HEK293T (cell line): ENCODE measurements around the gene ITPRID1.

Experiments used
- CTCF ChIA-PET: fragments of 350-600 bp; formaldehyde crosslinking; extraction: SDS; loops from one replicate; lab custom pipeline; 2021; ENCODE audit warnings: antibody characterized with exemption, inconsistent platforms; lab: Yijun Ruan, JAX
- POLR2A ChIA-PET: fragments of 350-600 bp; formaldehyde crosslinking; extraction: SDS; loops from one replicate; lab custom pipeline; 2020; ENCODE audit warnings: antibody characterized with exemption, inconsistent platforms; lab: Yijun Ruan, JAX
- DNase-seq: peaks from one replicate; pipeline ENCODE4 v3.0.0; 2012; ENCODE audit warnings: mixed read lengths; ENCODE audit errors: extremely low spot score
- ARNT ChIP-seq: fragments of 450-650 bp; IDR thresholded peaks from 2 replicates; pipeline ENCODE4 v1.6.1; 2017; ENCODE audit warnings: mild to moderate bottlenecking
- BHLHE40 ChIP-seq: fragments of 450-650 bp; IDR thresholded peaks from 2 replicates; pipeline ENCODE4 v1.6.1; 2016; ENCODE audit warnings: mild to moderate bottlenecking, moderate library complexity, borderline replicate concordance
- CTBP1 ChIP-seq: fragments of 450-650 bp; IDR thresholded peaks from 2 replicates; pipeline ENCODE4 v1.6.1; 2016; ENCODE audit warnings: borderline replicate concordance
- ELF4 ChIP-seq: fragments of 450-650 bp; IDR thresholded peaks from 2 replicates; pipeline ENCODE4 v1.6.1; 2017; ENCODE audit warnings: antibody characterized with exemption
- FOXA1 ChIP-seq: fragments of 450-650 bp; IDR thresholded peaks from 2 replicates; pipeline ENCODE4 v1.6.1; 2016; ENCODE audit warnings: mild to moderate bottlenecking
- FOXK2 ChIP-seq: fragments of 450-650 bp; IDR thresholded peaks from 2 replicates; pipeline ENCODE4 v1.6.1; 2016; ENCODE audit warnings: mild to moderate bottlenecking
- FOXM1 ChIP-seq: fragments of 450-650 bp; IDR thresholded peaks from 2 replicates; pipeline ENCODE4 v1.6.1; 2017; ENCODE audit warnings: mild to moderate bottlenecking, borderline replicate concordance
- HDGF ChIP-seq: fragments of 450-650 bp; IDR thresholded peaks from 2 replicates; pipeline ENCODE4 v1.6.1; 2017; ENCODE audit warnings: antibody characterized with exemption, borderline replicate concordance
- L3MBTL2 ChIP-seq: fragments of 450-650 bp; conservative IDR thresholded peaks from 2 replicates; pipeline ENCODE4 v1.6.1; 2016; ENCODE audit warnings: mild to moderate bottlenecking
- LEF1 ChIP-seq: fragments of 450-650 bp; IDR thresholded peaks from 2 replicates; pipeline ENCODE4 v1.6.1; 2017; ENCODE audit warnings: mild to moderate bottlenecking, borderline replicate concordance
- NFRKB ChIP-seq: fragments of 450-650 bp; IDR thresholded peaks from 2 replicates; pipeline ENCODE4 v1.6.1; 2016; ENCODE audit warnings: mild to moderate bottlenecking, moderate library complexity
- SP1 ChIP-seq: fragments of 450-650 bp; IDR thresholded peaks from 2 replicates; pipeline ENCODE4 v1.6.1; 2017
- SUZ12 ChIP-seq: fragments of 450-650 bp; IDR thresholded peaks from 2 replicates; pipeline ENCODE4 v1.6.1; 2016; ENCODE audit warnings: mild to moderate bottlenecking
- TARDBP ChIP-seq: fragments of 450-650 bp; IDR thresholded peaks from 2 replicates; pipeline ENCODE4 v1.6.1; 2016
- ZNF384 ChIP-seq: fragments of 450-650 bp; IDR thresholded peaks from 2 replicates; pipeline ENCODE4 v1.6.1; 2016
- TF ChIP-seq, protein P1 (sequence below): fragments of 450-650 bp; IDR thresholded peaks from 2 replicates; pipeline ENCODE4 v1.6.1; 2016

ITPRID1 gene

DNA sequence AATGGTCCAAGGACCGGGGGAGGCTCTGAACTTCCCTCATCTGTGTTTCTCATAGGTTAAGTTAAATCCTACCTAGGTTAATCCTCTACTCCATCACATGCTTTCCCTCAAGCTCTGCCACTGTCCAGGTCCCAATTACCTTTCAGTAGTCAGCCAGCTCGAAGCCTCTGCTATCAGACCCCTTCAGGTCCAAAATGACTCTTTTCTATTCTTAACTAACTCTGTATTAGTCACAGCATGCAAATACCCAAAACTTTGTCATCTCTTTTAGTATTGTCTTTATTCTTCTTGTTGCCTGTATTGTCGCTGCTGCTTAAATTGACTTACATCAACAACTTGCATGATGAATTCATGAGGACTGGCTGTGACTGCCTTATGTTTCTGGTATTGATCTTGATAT is 188.5 kb downstream of the ITPRID1 start:
- TF ChIP-seq ARNT (no peak), SP1 (no peak), FOXK2 (no peak), TARDBP (no peak), CTBP1 (no peak)
- ChIA-PET CTCF (no interaction called here), POLR2A (no interaction called here)
- DNase-seq, result no peak

DNA sequence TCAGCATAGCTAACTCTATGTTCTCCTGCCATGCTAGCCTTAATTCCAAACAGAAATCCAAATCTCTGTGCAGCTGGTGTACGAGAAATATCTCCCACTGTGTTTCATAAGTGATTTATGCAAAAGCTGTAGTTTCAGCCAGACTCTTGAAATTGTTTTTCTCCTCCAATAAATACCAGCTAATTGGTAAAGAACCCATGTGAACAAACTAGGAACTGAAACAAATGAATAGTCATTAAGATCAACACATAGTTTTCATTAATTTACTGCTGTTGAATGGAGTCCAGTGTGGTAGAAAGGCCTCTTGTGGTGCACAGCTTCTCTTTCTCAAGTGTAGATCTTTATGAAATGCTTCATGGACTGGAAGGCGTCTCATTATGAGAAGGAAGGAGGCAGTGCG is 191.5 kb downstream of the ITPRID1 start:
- CTCF ChIA-PET, result no interaction called here
- no peak for DNase-seq
- no peak for TF ChIP-seq FOXA1
- no peak for TF ChIP-seq NFRKB
- TF ChIP-seq ZNF384, result no peak
- TF ChIP-seq BHLHE40, result no peak
- no peak for TF ChIP-seq L3MBTL2
- no peak for TF ChIP-seq TARDBP
- TF ChIP-seq, protein P1, sequence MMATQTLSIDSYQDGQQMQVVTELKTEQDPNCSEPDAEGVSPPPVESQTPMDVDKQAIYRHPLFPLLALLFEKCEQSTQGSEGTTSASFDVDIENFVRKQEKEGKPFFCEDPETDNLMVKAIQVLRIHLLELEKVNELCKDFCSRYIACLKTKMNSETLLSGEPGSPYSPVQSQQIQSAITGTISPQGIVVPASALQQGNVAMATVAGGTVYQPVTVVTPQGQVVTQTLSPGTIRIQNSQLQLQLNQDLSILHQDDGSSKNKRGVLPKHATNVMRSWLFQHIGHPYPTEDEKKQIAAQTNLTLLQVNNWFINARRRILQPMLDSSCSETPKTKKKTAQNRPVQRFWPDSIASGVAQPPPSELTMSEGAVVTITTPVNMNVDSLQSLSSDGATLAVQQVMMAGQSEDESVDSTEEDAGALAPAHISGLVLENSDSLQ, result no peak
- no peak for TF ChIP-seq HDGF
- TF ChIP-seq LEF1, result no peak
- no peak for TF ChIP-seq FOXM1
- TF ChIP-seq ARNT, result no peak
- no peak for TF ChIP-seq SUZ12
- TF ChIP-seq CTBP1, result no peak
- no peak for TF ChIP-seq FOXK2
- TF ChIP-seq ELF4, result no peak
- no peak for TF ChIP-seq SP1
- POLR2A ChIA-PET, result no interaction called here

DNA sequence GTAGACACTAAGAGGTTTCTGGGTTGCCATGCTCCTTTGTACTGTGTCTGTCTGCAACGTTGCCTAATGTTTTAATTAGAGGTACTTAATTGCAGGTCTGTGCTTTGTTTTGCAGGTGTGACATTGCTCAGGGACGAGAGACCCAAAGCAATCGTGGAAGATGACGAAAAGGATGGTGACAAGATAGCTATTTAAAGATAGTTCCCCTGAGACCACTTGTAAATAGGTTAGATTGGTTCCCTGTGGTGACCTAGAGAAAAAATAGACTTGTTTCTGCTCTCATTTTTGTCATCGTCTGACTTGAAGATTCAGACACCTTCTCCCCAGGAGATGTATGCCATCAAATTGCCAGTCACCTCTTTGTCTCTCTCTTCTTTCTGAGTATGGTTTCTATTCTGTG is 193.2 kb downstream of the ITPRID1 start:
- ChIA-PET CTCF (interaction anchor here (1.0 kb wide), 1 partner anchor 11 kb away, joined by 3 read pairs; no protein-coding TSS in a partner anchor), POLR2A (no interaction called here)
- DNase-seq, result no peak
- TF ChIP-seq, protein P1, result no peak
- no peak for TF ChIP-seq FOXK2
- TF ChIP-seq ZNF384, result no peak
- no peak for TF ChIP-seq TARDBP
- TF ChIP-seq FOXM1, result no peak
- no peak for TF ChIP-seq FOXA1
- TF ChIP-seq SP1, result no peak
- TF ChIP-seq HDGF, result no peak
- TF ChIP-seq LEF1, result no peak
- TF ChIP-seq ELF4, result no peak
- TF ChIP-seq NFRKB, result no peak
- no peak for TF ChIP-seq BHLHE40
- TF ChIP-seq CTBP1, result no peak
- no peak for TF ChIP-seq ARNT
- no peak for TF ChIP-seq SUZ12
- TF ChIP-seq L3MBTL2, result no peak
